ENCODE results near the gene SNTG2.

The SNTG2 gene

GRCh38 chr2:1209761-1210160, 259.1 kb downstream of the SNTG2 start:
- no peak overlapping the region for H3K4me3 ChIP-seq (ENCODE audit: low read length)
- no peak for DNase-seq (ENCODE audit: low read depth)
- TF ChIP-seq CTCF (conservative IDR thresholded peaks at IDR 0.05; ENCODE audit: low read depth, low read length): no peak

- no peak overlapping the region for H3K4me3 ChIP-seq (ENCODE audit: low read length)
- no peak for DNase-seq (ENCODE audit: low read depth)
Measured at GRCh38 chr2:1210352-1210751, 259.7 kb downstream of the SNTG2 start.

GRCh38 chr2:1219901-1220573, 269.4 kb downstream of the SNTG2 start:
- TF ChIP-seq CTCF (conservative IDR thresholded peaks at IDR 0.05; ENCODE audit: low read depth, low read length): no peak
- no peak overlapping the region for H3K4me3 ChIP-seq (ENCODE audit: low read length)

More at GRCh38 chr2:1210352-1210751, 259.7 kb downstream of the SNTG2 start:
- no peak for TF ChIP-seq CTCF (conservative IDR thresholded peaks at IDR 0.05; ENCODE audit: low read depth, low read length)

GRCh38 chr2:1222056-1222455, 271.4 kb downstream of the SNTG2 start:
- no peak overlapping the region for H3K4me3 ChIP-seq (ENCODE audit: low read length)
- no peak for TF ChIP-seq CTCF (conservative IDR thresholded peaks at IDR 0.05; ENCODE audit: low read depth, low read length)
- DNase-seq (ENCODE audit: low read depth): no peak

More at GRCh38 chr2:1219901-1220573, 269.4 kb downstream of the SNTG2 start:
- no peak for DNase-seq (ENCODE audit: low read depth)

- H3K4me3 ChIP-seq (ENCODE audit: low read length): no peak overlapping the region
- TF ChIP-seq CTCF (conservative IDR thresholded peaks at IDR 0.05; ENCODE audit: low read depth, low read length): no peak
- no peak for DNase-seq (ENCODE audit: low read depth)
Measured at GRCh38 chr2:1223791-1224190, 273.1 kb downstream of the SNTG2 start.

GRCh38 chr2:1224901-1225300, 274.3 kb downstream of the SNTG2 start:
- no peak overlapping the region for H3K4me3 ChIP-seq (ENCODE audit: low read length)
- DNase-seq (ENCODE audit: low read depth): no peak
- no peak for TF ChIP-seq CTCF (conservative IDR thresholded peaks at IDR 0.05; ENCODE audit: low read depth, low read length)

GRCh38 chr2:1226766-1227165, 276.1 kb downstream of the SNTG2 start:
- no peak for DNase-seq (ENCODE audit: low read depth)
- no peak for TF ChIP-seq CTCF (conservative IDR thresholded peaks at IDR 0.05; ENCODE audit: low read depth, low read length)
- H3K4me3 ChIP-seq (ENCODE audit: low read length): no peak overlapping the region

Measured in retinal pigment epithelial cell (primary cell).